SK-N-SH treated with all-trans-retinoic acid at 6 μM for 48 hours (cell line): ENCODE data around the gene SPEF1.

Source experiments
- BACH2 ChIP-seq: fragments of 250-450 bp; sonication (Bioruptor Pico); IDR thresholded peaks from 2 replicates; pipeline ENCODE4 v1.9.0; 2021; ENCODE audit warnings: mild to moderate bottlenecking, borderline replicate concordance
- OSR1 ChIP-seq: fragments of 250-450 bp; sonication (Bioruptor Pico); IDR thresholded peaks from 2 replicates; pipeline ENCODE4 v1.8.0; 2022; ENCODE audit warnings: moderate library complexity, mild to moderate bottlenecking, inconsistent platforms
- TCF4 ChIP-seq: fragments of 250-450 bp; sonication (Bioruptor Pico); IDR thresholded peaks from 2 replicates; pipeline ENCODE4 v1.8.0; 2021; ENCODE audit warnings: mild to moderate bottlenecking, moderate library complexity, borderline replicate concordance
- ZC3H10 ChIP-seq: fragments of 250-450 bp; sonication (Bioruptor Pico); IDR thresholded peaks from 2 replicates; pipeline ENCODE4 v1.5.1; 2021; ENCODE audit warnings: mild to moderate bottlenecking, moderate library complexity
- ZFP30 ChIP-seq: fragments of 450-650 bp; formaldehyde crosslinking; IDR thresholded peaks from 2 replicates; pipeline ENCODE4 v1.5.0; 2022; ENCODE audit warnings: mild to moderate bottlenecking, moderate library complexity
- TF ChIP-seq, protein P1 (sequence below): fragments of 250-450 bp; sonication (Bioruptor Pico); IDR thresholded peaks from 2 replicates; pipeline ENCODE4 v1.5.1; 2020; ENCODE audit warnings: low read depth, mild to moderate bottlenecking, moderate library complexity
- TF ChIP-seq, protein P2 (sequence below): fragments of 250-450 bp; sonication (Bioruptor Pico); IDR thresholded peaks from 2 replicates; pipeline ENCODE4 v1.8.0; 2020; ENCODE audit warnings: mild to moderate bottlenecking, moderate library complexity, borderline replicate concordance

DNA sequence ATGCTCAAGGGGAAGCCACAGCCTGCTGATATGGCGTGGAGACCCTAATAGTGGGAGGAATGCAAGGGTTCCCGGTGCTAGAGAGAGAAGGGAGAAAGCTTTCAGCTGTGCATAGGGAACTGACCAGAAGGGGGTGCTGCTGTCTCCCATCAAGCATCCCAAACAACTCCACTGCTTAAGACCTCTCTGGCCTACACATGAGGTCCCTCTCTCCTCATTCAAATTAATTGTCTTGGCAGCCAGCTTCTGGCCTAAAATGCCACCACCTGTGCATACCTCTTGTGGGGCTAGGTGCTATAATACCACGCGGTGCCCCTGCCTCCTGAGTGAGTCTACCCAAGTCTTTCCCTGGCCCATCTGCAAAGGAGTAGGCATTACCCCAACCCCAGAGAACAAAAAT is 28.1 kb downstream of the SPEF1 start:
- TF ChIP-seq ZFP30 (CRISPR knock-in tag) (no peak), OSR1 (CRISPR knock-in tag) (no peak), ZC3H10 (CRISPR knock-in tag) (no peak), BACH2 (CRISPR knock-in tag) (no peak), TCF4 (CRISPR knock-in tag) (no peak)
- TF ChIP-seq, protein P1, sequence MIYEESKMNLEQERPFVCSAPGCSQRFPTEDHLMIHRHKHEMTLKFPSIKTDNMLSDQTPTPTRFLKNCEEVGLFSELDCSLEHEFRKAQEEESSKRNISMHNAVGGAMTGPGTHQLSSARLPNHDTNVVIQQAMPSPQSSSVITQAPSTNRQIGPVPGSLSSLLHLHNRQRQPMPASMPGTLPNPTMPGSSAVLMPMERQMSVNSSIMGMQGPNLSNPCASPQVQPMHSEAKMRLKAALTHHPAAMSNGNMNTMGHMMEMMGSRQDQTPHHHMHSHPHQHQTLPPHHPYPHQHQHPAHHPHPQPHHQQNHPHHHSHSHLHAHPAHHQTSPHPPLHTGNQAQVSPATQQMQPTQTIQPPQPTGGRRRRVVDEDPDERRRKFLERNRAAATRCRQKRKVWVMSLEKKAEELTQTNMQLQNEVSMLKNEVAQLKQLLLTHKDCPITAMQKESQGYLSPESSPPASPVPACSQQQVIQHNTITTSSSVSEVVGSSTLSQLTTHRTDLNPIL (CRISPR knock-in tag): no peak
- TF ChIP-seq, protein P2, sequence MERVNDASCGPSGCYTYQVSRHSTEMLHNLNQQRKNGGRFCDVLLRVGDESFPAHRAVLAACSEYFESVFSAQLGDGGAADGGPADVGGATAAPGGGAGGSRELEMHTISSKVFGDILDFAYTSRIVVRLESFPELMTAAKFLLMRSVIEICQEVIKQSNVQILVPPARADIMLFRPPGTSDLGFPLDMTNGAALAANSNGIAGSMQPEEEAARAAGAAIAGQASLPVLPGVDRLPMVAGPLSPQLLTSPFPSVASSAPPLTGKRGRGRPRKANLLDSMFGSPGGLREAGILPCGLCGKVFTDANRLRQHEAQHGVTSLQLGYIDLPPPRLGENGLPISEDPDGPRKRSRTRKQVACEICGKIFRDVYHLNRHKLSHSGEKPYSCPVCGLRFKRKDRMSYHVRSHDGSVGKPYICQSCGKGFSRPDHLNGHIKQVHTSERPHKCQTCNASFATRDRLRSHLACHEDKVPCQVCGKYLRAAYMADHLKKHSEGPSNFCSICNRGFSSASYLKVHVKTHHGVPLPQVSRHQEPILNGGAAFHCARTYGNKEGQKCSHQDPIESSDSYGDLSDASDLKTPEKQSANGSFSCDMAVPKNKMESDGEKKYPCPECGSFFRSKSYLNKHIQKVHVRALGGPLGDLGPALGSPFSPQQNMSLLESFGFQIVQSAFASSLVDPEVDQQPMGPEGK: no peak
